ENCODE results near the gene NLRP1. TPM values are rescaled to one million over a fixed set of nuclear protein-coding genes. Genes with fewer than 3 reads are reported as not detected.
A peak's percentile ranks its signal among the peaks of the same experiment; 100 is the strongest.

NLRP1 gene
- total and polyA plus RNA-seq, 2 of the 13 experiments (the other 11 are each of a cell fraction or from before 2014, with no cell fraction given), result 3.4 to 3.7 TPM

DNA sequence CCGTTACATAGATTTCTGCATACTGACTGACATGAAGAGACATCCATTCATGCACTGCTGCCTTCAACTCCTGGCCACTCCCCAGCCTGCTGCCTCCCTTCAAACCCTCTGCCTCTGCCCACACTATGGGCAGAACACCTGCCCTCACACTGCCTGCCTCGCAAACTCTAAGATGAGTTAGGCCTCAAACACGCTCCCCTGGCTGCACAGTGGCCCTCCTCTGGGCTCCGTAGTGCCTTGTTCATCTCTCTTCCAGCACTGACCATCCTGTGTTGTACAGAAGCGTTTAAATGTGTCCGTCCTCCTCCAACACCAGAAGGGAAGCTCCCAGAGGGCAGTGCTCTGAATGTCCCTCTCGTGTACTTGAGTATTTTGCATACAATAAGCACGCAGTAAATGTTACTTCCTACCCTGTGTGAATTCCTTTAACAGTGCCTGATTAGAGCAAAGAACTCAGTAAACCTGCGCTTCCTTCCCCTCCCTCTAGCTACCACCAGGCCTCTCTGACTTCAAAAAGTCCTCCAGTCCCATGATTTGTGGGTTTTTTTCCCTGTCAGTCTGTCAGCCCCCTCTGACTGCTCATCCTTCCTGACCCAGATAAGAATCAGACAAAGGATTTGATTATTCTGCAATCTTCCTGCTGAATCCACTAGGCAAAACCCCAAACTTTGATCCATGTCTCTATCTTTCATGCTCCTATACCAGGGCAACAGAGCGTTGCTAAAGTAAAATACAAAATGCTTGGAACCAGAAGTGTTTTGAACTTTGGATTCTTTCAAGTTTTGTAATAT lies 119.4 kb downstream of the NLRP1 start:
- H2AFZ ChIP-seq (ENCODE audit: low read length), result no peak overlapping the region
- H3K4me2 ChIP-seq (ENCODE audit: low read depth, low read length), result peak overlapping the region; percentile 98
- ChIA-PET POLR2A (interaction anchor here (1.5 to 2.6 kb wide), 4 partner anchors 22 to 46 kb away, joined by 3 to 25 read pairs (median 11); partner anchors contain the start of genes C1QBP, DERL2, MIS12 and NUP88), CTCF (ENCODE audit: low intra/inter-chr PET ratio, low total read pairs) (interaction anchor here (1.0 kb wide), 1 partner anchor 26 kb away, joined by 3 read pairs; the partner anchor contains the start of gene C1QBP)
- H3K4me3 ChIP-seq (replicated peaks in 1 of 3; ENCODE audit: insufficient read depth in 1 of 3, low read depth in 2 of 3, low read length in 3 of 3), result peak overlapping the region; percentile 53 to 91 (median 68)
- FAIRE-seq (peak; percentile 92), ATAC-seq (peak; percentile 60), DNase-seq (ENCODE audit: low spot score) (peak; percentile 94)
- peaks cover 63% of the 10 kb centered on the region for H3K79me2 ChIP-seq (ENCODE audit: insufficient read depth, low read length)
- peaks cover 10 to 29% of the 10 kb centered on the region in 2 experiments; a peak in 4 of 5 replicates for H3K36me3 ChIP-seq (replicated peaks in 1 of 2; ENCODE audit: control insufficient read depth in 1 of 2, insufficient read depth in 2 of 2, low read length in 2 of 2)
- no peaks in the 10 kb centered on the region; a peak in 1 of 5 replicates for H3K27me3 ChIP-seq (ENCODE audit: control insufficient read depth in 1 of 2, insufficient read depth in 2 of 2, low read length in 2 of 2)
- peak overlapping the region; percentile 91 for H3K27ac ChIP-seq (ENCODE audit: extremely low read length, insufficient read depth, low read length)
- H3K4me1 ChIP-seq (ENCODE audit: insufficient read depth, low read length), result peaks cover 38% of the 10 kb centered on the region
- H4K20me1 ChIP-seq (ENCODE audit: insufficient read depth, low read length), result 0 out of 2 replicates have a peak, but pooled peaks cover 10% of the 10 kb centered on the region
- H3K9me3 ChIP-seq (ENCODE audit: low read length), result no peaks in the 10 kb centered on the region
- intact Hi-C loops (cut with micrococcal nuclease; ENCODE audit: unreplicated experiment), result loop anchor here (2.0 kb wide), 1 partner anchor 26 kb away; the partner anchor contains the start of gene C1QBP
- in situ Hi-C loops (cut with HindIII; ENCODE audit: extremely low pct_ligation_motif_present, low pct_unique_long_range_greater_than_20kb), result no loop called here
- H3K9ac ChIP-seq (ENCODE audit: insufficient read depth, low read depth, low read length), result peak overlapping the region; percentile 84
- BruUV-seq (replicated peaks), result no TSS peak
- 3% methylated on average over 10 of the region's 10 CpGs for WGBS (ENCODE audit: low lambda C conversion rate)
- 0 out of 2 replicates have a peak, but pooled peaks have one; percentile 18 for TF ChIP-seq IRF2 (CRISPR knock-in tag; IDR thresholded peaks at IDR 0.05)
- TF ChIP-seq FOXK2 (IDR thresholded peaks at IDR 0.05), result no peak
- TF ChIP-seq, protein P1, sequence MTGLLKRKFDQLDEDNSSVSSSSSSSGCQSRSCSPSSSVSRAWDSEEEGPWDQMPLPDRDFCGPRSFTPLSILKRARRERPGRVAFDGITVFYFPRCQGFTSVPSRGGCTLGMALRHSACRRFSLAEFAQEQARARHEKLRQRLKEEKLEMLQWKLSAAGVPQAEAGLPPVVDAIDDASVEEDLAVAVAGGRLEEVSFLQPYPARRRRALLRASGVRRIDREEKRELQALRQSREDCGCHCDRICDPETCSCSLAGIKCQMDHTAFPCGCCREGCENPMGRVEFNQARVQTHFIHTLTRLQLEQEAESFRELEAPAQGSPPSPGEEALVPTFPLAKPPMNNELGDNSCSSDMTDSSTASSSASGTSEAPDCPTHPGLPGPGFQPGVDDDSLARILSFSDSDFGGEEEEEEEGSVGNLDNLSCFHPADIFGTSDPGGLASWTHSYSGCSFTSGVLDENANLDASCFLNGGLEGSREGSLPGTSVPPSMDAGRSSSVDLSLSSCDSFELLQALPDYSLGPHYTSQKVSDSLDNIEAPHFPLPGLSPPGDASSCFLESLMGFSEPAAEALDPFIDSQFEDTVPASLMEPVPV (CRISPR knock-in tag; IDR thresholded peaks at IDR 0.05), result no peak
- TF ChIP-seq, protein P2, sequence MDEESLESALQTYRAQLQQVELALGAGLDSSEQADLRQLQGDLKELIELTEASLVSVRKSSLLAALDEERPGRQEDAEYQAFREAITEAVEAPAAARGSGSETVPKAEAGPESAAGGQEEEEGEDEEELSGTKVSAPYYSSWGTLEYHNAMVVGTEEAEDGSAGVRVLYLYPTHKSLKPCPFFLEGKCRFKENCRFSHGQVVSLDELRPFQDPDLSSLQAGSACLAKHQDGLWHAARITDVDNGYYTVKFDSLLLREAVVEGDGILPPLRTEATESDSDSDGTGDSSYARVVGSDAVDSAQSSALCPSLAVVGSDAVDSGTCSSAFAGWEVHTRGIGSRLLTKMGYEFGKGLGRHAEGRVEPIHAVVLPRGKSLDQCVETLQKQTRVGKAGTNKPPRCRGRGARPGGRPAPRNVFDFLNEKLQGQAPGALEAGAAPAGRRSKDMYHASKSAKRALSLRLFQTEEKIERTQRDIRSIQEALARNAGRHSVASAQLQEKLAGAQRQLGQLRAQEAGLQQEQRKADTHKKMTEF (CRISPR knock-in tag; IDR thresholded peaks at IDR 0.05), result peak; percentile 13; the same call in 1 of the 2 replicates
- no peak for TF ChIP-seq SMAD9 (CRISPR knock-in tag; IDR thresholded peaks at IDR 0.05)
- TF ChIP-seq, protein P3, sequence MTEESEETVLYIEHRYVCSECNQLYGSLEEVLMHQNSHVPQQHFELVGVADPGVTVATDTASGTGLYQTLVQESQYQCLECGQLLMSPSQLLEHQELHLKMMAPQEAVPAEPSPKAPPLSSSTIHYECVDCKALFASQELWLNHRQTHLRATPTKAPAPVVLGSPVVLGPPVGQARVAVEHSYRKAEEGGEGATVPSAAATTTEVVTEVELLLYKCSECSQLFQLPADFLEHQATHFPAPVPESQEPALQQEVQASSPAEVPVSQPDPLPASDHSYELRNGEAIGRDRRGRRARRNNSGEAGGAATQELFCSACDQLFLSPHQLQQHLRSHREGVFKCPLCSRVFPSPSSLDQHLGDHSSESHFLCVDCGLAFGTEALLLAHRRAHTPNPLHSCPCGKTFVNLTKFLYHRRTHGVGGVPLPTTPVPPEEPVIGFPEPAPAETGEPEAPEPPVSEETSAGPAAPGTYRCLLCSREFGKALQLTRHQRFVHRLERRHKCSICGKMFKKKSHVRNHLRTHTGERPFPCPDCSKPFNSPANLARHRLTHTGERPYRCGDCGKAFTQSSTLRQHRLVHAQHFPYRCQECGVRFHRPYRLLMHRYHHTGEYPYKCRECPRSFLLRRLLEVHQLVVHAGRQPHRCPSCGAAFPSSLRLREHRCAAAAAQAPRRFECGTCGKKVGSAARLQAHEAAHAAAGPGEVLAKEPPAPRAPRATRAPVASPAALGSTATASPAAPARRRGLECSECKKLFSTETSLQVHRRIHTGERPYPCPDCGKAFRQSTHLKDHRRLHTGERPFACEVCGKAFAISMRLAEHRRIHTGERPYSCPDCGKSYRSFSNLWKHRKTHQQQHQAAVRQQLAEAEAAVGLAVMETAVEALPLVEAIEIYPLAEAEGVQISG (CRISPR knock-in tag; IDR thresholded peaks at IDR 0.05), result no peak
- TF ChIP-seq ETV5 (CRISPR knock-in tag; IDR thresholded peaks at IDR 0.05; ENCODE audit: borderline replicate concordance), result peak; percentile 56; the same call in 1 of the 2 replicates
- no peak for TF ChIP-seq KLF15 (CRISPR knock-in tag; IDR thresholded peaks at IDR 0.05; ENCODE audit: borderline replicate concordance)
- no peak for TF ChIP-seq PHF20 (CRISPR knock-in tag; IDR thresholded peaks at IDR 0.05)
- no peak for TF ChIP-seq ZNF605 (CRISPR knock-in tag; IDR thresholded peaks at IDR 0.05)
- no peak for TF ChIP-seq NCOR1 (IDR thresholded peaks at IDR 0.05; ENCODE audit: borderline replicate concordance, low read length)
- no peak for TF ChIP-seq TRIM24 (CRISPR knock-in tag; IDR thresholded peaks at IDR 0.05)
- TF ChIP-seq, protein P4, sequence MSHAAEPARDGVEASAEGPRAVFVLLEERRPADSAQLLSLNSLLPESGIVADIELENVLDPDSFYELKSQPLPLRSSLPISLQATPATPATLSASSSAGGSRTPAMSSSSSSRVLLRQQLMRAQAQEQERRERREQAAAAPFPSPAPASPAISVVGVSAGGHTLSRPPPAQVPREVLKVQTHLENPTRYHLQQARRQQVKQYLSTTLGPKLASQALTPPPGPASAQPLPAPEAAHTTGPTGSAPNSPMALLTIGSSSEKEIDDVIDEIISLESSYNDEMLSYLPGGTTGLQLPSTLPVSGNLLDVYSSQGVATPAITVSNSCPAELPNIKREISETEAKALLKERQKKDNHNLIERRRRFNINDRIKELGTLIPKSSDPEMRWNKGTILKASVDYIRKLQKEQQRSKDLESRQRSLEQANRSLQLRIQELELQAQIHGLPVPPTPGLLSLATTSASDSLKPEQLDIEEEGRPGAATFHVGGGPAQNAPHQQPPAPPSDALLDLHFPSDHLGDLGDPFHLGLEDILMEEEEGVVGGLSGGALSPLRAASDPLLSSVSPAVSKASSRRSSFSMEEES (CRISPR knock-in tag; IDR thresholded peaks at IDR 0.05), result peak; percentile 89
- TF ChIP-seq EP300 (IDR thresholded peaks at IDR 0.05; ENCODE audit: low read depth in 2 of 2, low read length in 2 of 2), result peak in 1 of 2 experiments; percentile 35; a peak in 1 of 4 replicates
- 0 out of 2 replicates have a peak, but pooled peaks have one; percentile 8 for TF ChIP-seq EP300 (CRISPR knock-in tag; IDR thresholded peaks at IDR 0.05; ENCODE audit: borderline replicate concordance)

Measured in HepG2 (cell line).